ENCODE results near the gene ASF1B.
A peak's percentile ranks its signal among the peaks of the same experiment; 100 is the strongest.

The ASF1B gene

GRCh38 chr19:14085309-14085995, 50.9 kb downstream of the ASF1B start, which contains the start of gene C19orf67:
C19orf67 (minus strand) TSS chr19:14085783; CDS start chr19:14085627, 156 bp downstream.
- no peak for DNase-seq (ENCODE audit: low spot score)

GRCh38 chr19:14082675-14082960, 53.8 kb downstream of the ASF1B start:
- no peak for DNase-seq (ENCODE audit: low spot score)

- DNase-seq (ENCODE audit: low spot score), result no peak
Measured at GRCh38 chr19:14081797-14082674, 54.4 kb downstream of the ASF1B start.

GRCh38 chr19:14080887-14081796, 55.2 kb downstream of the ASF1B start:
- DNase-seq (ENCODE audit: low spot score), result peak; percentile 99

DNA sequence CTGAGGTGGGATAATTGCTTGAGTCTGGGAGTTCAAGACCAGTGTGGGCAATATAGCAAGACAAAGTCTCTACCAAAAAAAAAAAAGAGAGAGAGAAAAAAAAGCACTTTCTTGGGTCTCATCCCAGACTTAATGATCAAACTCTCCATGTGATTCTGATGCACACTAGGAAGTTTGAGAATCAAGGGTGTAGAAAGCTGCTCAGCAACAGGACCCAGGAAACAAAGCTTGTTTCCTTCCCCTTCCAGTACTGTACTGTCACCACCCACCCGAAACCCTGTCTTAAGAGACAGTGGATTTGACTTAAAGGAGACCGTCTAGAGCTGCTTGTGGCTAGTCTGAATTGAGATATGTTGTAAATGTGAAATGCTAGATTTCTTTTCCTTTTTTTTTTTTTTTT, 58.0 kb downstream of the ASF1B start:
- DNase-seq (ENCODE audit: low spot score), result no peak

- DNase-seq (ENCODE audit: low spot score), result peak; percentile 42
Measured at GRCh38 chr19:14073925-14074838, 62.2 kb downstream of the ASF1B start.

DNA sequence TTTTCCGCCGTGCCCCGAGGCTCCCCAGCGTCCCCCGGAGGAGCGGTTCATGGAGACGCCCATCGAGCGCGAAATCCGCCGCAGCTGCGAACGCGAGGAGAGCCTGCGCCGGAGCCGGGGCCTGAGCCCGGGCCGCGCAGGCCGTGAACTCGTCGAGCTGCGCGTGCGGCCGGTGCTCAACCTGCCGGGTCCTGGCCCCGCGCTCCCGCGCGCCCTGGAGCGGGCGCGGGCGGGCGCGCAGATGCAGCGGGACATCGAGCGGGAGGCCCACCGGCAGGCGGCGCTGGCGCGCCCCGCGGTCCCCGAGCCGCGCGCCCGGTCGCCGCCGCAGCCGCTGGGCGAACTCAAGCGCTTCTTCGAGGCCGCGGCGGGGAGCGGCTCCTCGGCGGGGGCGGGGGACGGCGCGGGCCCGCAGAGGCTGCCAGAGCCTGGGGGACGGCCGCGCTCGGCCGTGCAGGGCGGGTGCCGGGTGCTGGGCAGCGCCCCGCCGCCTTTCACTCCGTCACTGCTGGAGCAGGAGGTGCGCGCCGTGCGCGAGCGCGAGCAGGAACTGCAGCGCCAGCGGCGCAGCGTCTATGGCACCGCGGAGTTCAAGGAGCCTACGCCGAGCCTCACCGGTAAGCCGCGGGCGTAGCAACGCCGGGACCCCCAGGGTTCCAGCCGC, 63.0 kb downstream of the ASF1B start:
- DNase-seq (ENCODE audit: low spot score), result peak; percentile 69

DNA sequence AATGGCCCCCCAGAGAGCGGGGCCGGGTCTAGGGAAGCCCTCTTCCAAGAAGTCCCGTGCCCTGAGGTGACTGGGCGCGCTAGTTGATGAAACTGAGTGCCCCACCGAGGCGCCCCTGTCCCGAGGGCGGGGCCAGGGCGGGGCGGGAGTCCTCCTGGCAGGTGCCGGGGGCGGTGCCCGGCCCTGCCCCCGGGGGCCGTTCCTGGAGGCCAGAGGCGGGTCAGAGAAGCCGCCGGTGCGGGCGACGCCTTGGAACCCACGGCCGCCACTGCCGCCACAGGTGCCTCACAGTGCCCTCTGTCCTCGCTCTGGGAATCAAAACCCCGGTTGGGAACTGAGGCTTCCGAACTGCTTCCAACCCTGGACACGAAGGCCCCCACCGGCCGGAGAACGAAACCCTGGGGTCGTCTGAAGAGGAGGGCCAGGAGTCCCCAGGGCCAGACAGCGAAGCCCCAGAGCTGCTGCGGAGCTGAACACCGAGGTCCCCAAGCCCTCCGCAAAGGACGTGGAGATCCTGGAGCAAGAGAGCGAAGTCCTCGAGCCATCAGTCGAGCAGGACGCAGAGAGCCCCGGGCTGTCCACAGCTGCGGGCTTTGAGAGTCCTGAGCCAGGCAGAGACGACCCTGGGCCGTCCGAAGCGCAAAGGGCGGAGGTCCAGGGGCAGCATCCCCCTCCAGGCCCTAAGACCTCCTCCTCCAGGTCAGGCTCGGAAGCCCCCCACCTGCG, 63.7 kb downstream of the ASF1B start, which contains the start of gene MISP3:
Gene MISP3, plus strand, starts transcription at position 252 of the 726 bp plus-strand sequence. CDS start 524 bp downstream, outside the sequence.
- peak; percentile 60 for DNase-seq (ENCODE audit: low spot score)

GRCh38 chr19:14070268-14071050, 65.9 kb downstream of the ASF1B start:
- DNase-seq (ENCODE audit: low spot score), result no peak
